Endodermal cell (in vitro differentiated cells): ENCODE measurements around the gene PLXNC1. TPM values are rescaled to one million over a fixed set of nuclear protein-coding genes. Genes with fewer than 3 reads are reported as not detected.

ENCODE experiments used
- DNase-seq: peaks from one replicate; pipeline ENCODE4 v3.0.0-alpha.2; 2017
- H3K27ac ChIP-seq: 2 replicates; pipeline ENCODE4 v1.5.1; 2013; ENCODE audit warnings: mild to moderate bottlenecking, low read depth, low read length, moderate library complexity
- H3K27me3 ChIP-seq: 2 replicates; pipeline ENCODE4 v1.6.1; 2013; ENCODE audit warnings: mild to moderate bottlenecking, low read length, moderate library complexity; ENCODE audit not compliant: insufficient read depth, control insufficient read depth, poor library complexity, severe bottlenecking
- H3K36me3 ChIP-seq: 2 replicates; pipeline ENCODE4 v1.7.0; 2013; ENCODE audit warnings: mild to moderate bottlenecking, low read length, moderate library complexity; ENCODE audit not compliant: control insufficient read depth, insufficient read depth
- H3K4me1 ChIP-seq: one replicate; pipeline ENCODE4 v1.7.0; 2013; ENCODE audit warnings: low read length; ENCODE audit not compliant: control insufficient read depth, insufficient read depth
- H3K4me3 ChIP-seq: 2 replicates; pipeline ENCODE4 v1.5.1; 2013; ENCODE audit warnings: mild to moderate bottlenecking, low read length, moderate library complexity
- H3K9ac ChIP-seq: 2 replicates; pipeline ENCODE4 v1.6.1; 2013; ENCODE audit warnings: mild to moderate bottlenecking, low read length, moderate library complexity; ENCODE audit not compliant: poor library complexity, severe bottlenecking; ENCODE audit errors: extremely low read depth
- H3K9me3 ChIP-seq: 2 replicates; pipeline ENCODE4 v1.6.1; 2013; ENCODE audit warnings: mild to moderate bottlenecking, low read length, moderate library complexity; ENCODE audit not compliant: control insufficient read depth
- H3K27ac Mint-ChIP-seq: 2 replicates; pipeline ENCODE4 v1.8.0; 2020; ENCODE audit warnings: mixed read lengths
- H3K27me3 Mint-ChIP-seq: 2 replicates; pipeline ENCODE4 v1.8.0; 2021; ENCODE audit warnings: mild to moderate bottlenecking, mixed read lengths; ENCODE audit not compliant: insufficient read depth
- H3K36me3 Mint-ChIP-seq: 2 replicates; pipeline ENCODE4 v1.8.0; 2020; ENCODE audit warnings: low read depth, mixed read lengths
- H3K4me1 Mint-ChIP-seq: 2 replicates; pipeline ENCODE4 v1.8.0; 2020; ENCODE audit warnings: mixed read lengths
- H3K4me3 Mint-ChIP-seq: 2 replicates; pipeline ENCODE4 v1.8.0; 2020; ENCODE audit warnings: mild to moderate bottlenecking, moderate library complexity, mixed read lengths
- H3K9me3 Mint-ChIP-seq: 2 replicates; pipeline ENCODE4 v1.8.0; 2020; ENCODE audit warnings: mild to moderate bottlenecking, mixed read lengths
- CTCF ChIP-seq: fragments of 200-600 bp; sonication (generic); conservative IDR thresholded peaks from 2 replicates; pipeline ENCODE4 v1.5.0; 2021; ENCODE audit warnings: antibody characterized with exemption, mild to moderate bottlenecking
- WGBS, 2 experiments: methylation state at CpG; one replicate each; pipeline versions ENCODE4 v1.1.5 to v1.1.7; 2013; ENCODE audit warnings: missing lambda C conversion rate in 2 of 2, mixed read lengths in 1 of 2; ENCODE audit not compliant: insufficient coverage in 1 of 2, insufficient read length in 1 of 2; 5-methylcytosine and 5-hydroxymethylcytosine counted together
- total RNA-seq, 2 donors: library from RNA; stranded (reverse); fragmentation: NEBNext Ultra II Directional in 1 of 2; extraction: Animal tissue kit (Norgen Biotek cat#: 25700) in 1 of 2; gene quantifications; 2 replicates in 1 of 2; 3 replicates in 1 of 2; pipeline ENCODE4 v1.2.1, GENCODE V29; 2021

PLXNC1 gene
- total RNA-seq, 2 donors from 2014 or later: 1.6 to 1.9 TPM

GRCh38 chr12:94163850-94164249 is 15.5 kb downstream of the PLXNC1 start:
- H3K4me3 ChIP-seq: no peak overlapping the region
- WGBS, 2 experiments: 94 to 98% methylated on average over 2 of the region's 2 CpGs
- H3K4me1 ChIP-seq: peaks cover 6% of the 10 kb centered on the region
- DNase-seq: no peak
- Mint-ChIP-seq H3K4me3 (no peak overlapping the region), H3K36me3 (no peaks in the 10 kb centered on the region), H3K27ac (no peak overlapping the region), H3K27me3 (peaks cover 47% of the 10 kb centered on the region), H3K4me1 (peaks cover 21% of the 10 kb centered on the region), H3K9me3 (no peaks in the 10 kb centered on the region)
- H3K36me3 ChIP-seq: no peaks in the 10 kb centered on the region
- H3K9me3 ChIP-seq: no peaks in the 10 kb centered on the region
- no peak for TF ChIP-seq CTCF
- peaks cover 8% of the 10 kb centered on the region for H3K27me3 ChIP-seq
- no peak overlapping the region for H3K9ac ChIP-seq
- H3K27ac ChIP-seq: peak overlapping the region; percentile 96

GRCh38 chr12:94165138-94165537 is 16.8 kb downstream of the PLXNC1 start:
- H3K36me3 ChIP-seq: no peaks in the 10 kb centered on the region
- no peak for DNase-seq
- no peak for TF ChIP-seq CTCF
- Mint-ChIP-seq H3K4me1 (peaks cover 23% of the 10 kb centered on the region), H3K4me3 (no peak overlapping the region), H3K36me3 (no peaks in the 10 kb centered on the region), H3K27me3 (peaks cover 59% of the 10 kb centered on the region), H3K27ac (no peak overlapping the region), H3K9me3 (no peaks in the 10 kb centered on the region)
- WGBS, 2 experiments: 29 to 44% methylated on average over 4 of the region's 4 CpGs
- H3K4me1 ChIP-seq: peaks cover 6% of the 10 kb centered on the region
- peak overlapping the region; percentile 96 for H3K27ac ChIP-seq
- H3K9me3 ChIP-seq: no peaks in the 10 kb centered on the region
- peaks cover 11% of the 10 kb centered on the region for H3K27me3 ChIP-seq
- H3K4me3 ChIP-seq: no peak overlapping the region
- H3K9ac ChIP-seq: no peak overlapping the region

- H3K4me3 ChIP-seq: no peak overlapping the region
- WGBS, 2 experiments: 88 to 91% methylated on average over 4 to 6 of the region's 6 CpGs
- TF ChIP-seq CTCF: no peak
- Mint-ChIP-seq H3K27me3 (peaks cover 66% of the 10 kb centered on the region), H3K4me3 (no peak overlapping the region), H3K36me3 (no peaks in the 10 kb centered on the region), H3K27ac (no peak overlapping the region), H3K9me3 (no peaks in the 10 kb centered on the region), H3K4me1 (peaks cover 30% of the 10 kb centered on the region)
- peaks cover 6% of the 10 kb centered on the region for H3K4me1 ChIP-seq
- DNase-seq: no peak
- no peaks in the 10 kb centered on the region for H3K36me3 ChIP-seq
- no peaks in the 10 kb centered on the region for H3K9me3 ChIP-seq
- H3K27ac ChIP-seq: peak overlapping the region; percentile 96
- H3K27me3 ChIP-seq: peaks cover 15% of the 10 kb centered on the region
- no peak overlapping the region for H3K9ac ChIP-seq
These were observed 17.4 kb downstream of the PLXNC1 start for GRCh38 chr12:94165670-94166364.
